SU-DHL-6 (cell line): Measurements from ENCODE around the gene MAP3K20.

Experiments
- H2AFZ ChIP-seq: fragments of 200-600 bp; sonication (generic); 2 replicates; pipeline ENCODE4 v1.6.1; 2014; ENCODE audit warnings: low read depth, mild to moderate bottlenecking, moderate library complexity, mixed read lengths, antibody characterized with exemption, low read length; ENCODE audit not compliant: severe bottlenecking
- H3F3A ChIP-seq: fragments of 200-600 bp; shearing (Covaris generic); 2 replicates; pipeline ENCODE4 v1.6.0; 2016; ENCODE audit warnings: antibody characterized with exemption, mild to moderate bottlenecking; ENCODE audit not compliant: insufficient read depth
- H3K27ac ChIP-seq: fragments of 200-600 bp; sonication (generic); 2 replicates; pipeline ENCODE4 v1.5.1; 2016; ENCODE audit warnings: low read depth, mild to moderate bottlenecking, low read length, moderate library complexity, mixed read lengths
- H3K27me3 ChIP-seq: fragments of 200-600 bp; sonication (generic), shearing (Covaris generic); 2 replicates; pipeline ENCODE4 v1.6.0; 2014; ENCODE audit warnings: mild to moderate bottlenecking, low read length
- H3K36me3 ChIP-seq: fragments of 200-600 bp; sonication (generic); 2 replicates; pipeline ENCODE4 v1.6.1; 2014; ENCODE audit warnings: mild to moderate bottlenecking, low read length, mixed read lengths
- H3K4me2 ChIP-seq: fragments of 300-600, 200-600 bp; shearing (Covaris generic), sonication (generic); 2 replicates; pipeline ENCODE4 v1.6.0; 2014; ENCODE audit warnings: low read length, low read depth, mild to moderate bottlenecking; ENCODE audit not compliant: poor library complexity, severe bottlenecking
- H3K4me3 ChIP-seq: fragments of 200-600 bp; sonication (generic); 2 replicates; pipeline ENCODE4 v1.5.1; 2014; ENCODE audit warnings: antibody characterized with exemption, low read length, mild to moderate bottlenecking, mixed read lengths; ENCODE audit not compliant: insufficient read depth, poor library complexity, severe bottlenecking
- H3K79me2 ChIP-seq: fragments of 200-600 bp; sonication (generic); 2 replicates; pipeline ENCODE4 v1.6.1; 2014; ENCODE audit warnings: mild to moderate bottlenecking, low read length, moderate library complexity; ENCODE audit not compliant: insufficient read depth
- H3K9ac ChIP-seq: fragments of 200-600 bp; sonication (generic); 2 replicates; pipeline ENCODE4 v1.7.0; 2014; ENCODE audit warnings: mild to moderate bottlenecking, low read length
- H3K9me2 ChIP-seq: fragments of 200-600 bp; sonication (generic); replicated peaks from 2 replicates; pipeline ENCODE4 v1.6.1; 2014; ENCODE audit warnings: low read length; ENCODE audit not compliant: insufficient read depth
- H3K9me3 ChIP-seq: fragments of 200-600 bp; sonication (generic); 2 replicates; pipeline ENCODE4 v1.6.1; 2014; ENCODE audit warnings: low read length, mixed read lengths; ENCODE audit not compliant: insufficient read depth
- H4K20me1 ChIP-seq: fragments of 200-600 bp; sonication (generic); 2 replicates; pipeline ENCODE4 v1.6.1; 2014; ENCODE audit warnings: low read depth, mild to moderate bottlenecking, antibody characterized with exemption, low read length, moderate library complexity, mixed read lengths
- CTCF ChIP-seq: fragments of 200-600 bp; sonication (generic); IDR thresholded peaks from one replicate; pipeline ENCODE4 v1.5.1; 2017; ENCODE audit warnings: antibody characterized with exemption, mild to moderate bottlenecking, low read length, moderate library complexity; ENCODE audit not compliant: insufficient read depth, poor library complexity, severe bottlenecking
- EZH2phosphoT487 ChIP-seq: fragments of 200-600 bp; sonication (generic), shearing (Covaris generic); conservative IDR thresholded peaks from 2 replicates; pipeline ENCODE4 v1.6.1; 2018; ENCODE audit warnings: mild to moderate bottlenecking, antibody characterized with exemption, low read length, moderate library complexity, mixed read lengths

Gene MAP3K20

GRCh38 chr2:173079973-173080860, 4.6 kb downstream of the MAP3K20 start:
- Histone ChIP-seq H3K9me2 (no peaks in the 10 kb centered on the region), H3K36me3 (no peaks in the 10 kb centered on the region), H3K4me3 (no peak overlapping the region), H3K4me2 (no peak overlapping the region), H3K79me2 (no peaks in the 10 kb centered on the region), H3F3A (no peaks in the 10 kb centered on the region), H3K9ac (no peak overlapping the region), H2AFZ (no peak overlapping the region), H4K20me1 (no peaks in the 10 kb centered on the region), H3K9me3 (no peaks in the 10 kb centered on the region), H3K27me3 (no peaks in the 10 kb centered on the region), H3K27ac (no peak overlapping the region)
- TF ChIP-seq EZH2phosphoT487 (no peak), CTCF (no peak)

DNA sequence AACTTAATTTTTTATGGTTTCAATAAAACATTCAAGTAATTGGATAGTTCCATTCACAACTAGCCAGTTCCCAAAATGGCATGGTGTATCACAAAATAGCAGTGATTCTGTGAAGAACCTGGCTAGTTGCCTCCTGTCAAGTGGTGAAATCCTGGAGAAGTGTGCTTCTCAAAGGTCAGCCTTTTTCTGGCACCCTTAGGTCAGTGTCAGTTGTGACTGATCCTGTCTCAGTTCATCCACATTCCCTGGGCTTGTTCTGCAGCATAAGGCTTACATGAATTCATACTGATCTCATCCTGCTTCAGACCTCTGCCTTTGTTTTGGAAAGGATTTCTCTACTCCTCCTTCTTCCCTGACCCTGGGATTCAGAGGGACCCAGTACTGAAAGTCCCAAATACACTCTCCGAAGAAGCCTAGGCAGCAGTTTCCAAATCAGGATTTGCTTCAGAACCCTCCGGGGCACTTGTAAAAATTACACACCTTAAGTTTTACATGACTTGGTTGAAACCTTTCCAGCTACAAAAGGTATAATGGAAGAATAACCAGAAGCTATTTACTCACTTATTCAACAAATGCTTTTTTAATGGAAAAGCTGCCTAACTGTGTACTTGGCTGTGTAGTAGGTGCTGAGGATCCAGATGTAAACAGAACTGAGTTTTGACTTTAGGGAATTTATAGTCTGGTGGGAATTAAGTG, 11.0 kb downstream of the MAP3K20 start:
- no peak for TF ChIP-seq CTCF
- TF ChIP-seq EZH2phosphoT487, result no peak
- Histone ChIP-seq H3K27ac (no peak overlapping the region), H3K9me3 (no peaks in the 10 kb centered on the region), H3K9ac (no peak overlapping the region), H3K9me2 (no peaks in the 10 kb centered on the region), H4K20me1 (no peaks in the 10 kb centered on the region), H3F3A (no peaks in the 10 kb centered on the region), H3K4me2 (no peak overlapping the region), H3K79me2 (no peaks in the 10 kb centered on the region), H3K27me3 (no peaks in the 10 kb centered on the region), H3K36me3 (no peaks in the 10 kb centered on the region), H2AFZ (no peak overlapping the region), H3K4me3 (no peak overlapping the region)

GRCh38 chr2:173087214-173087581, 11.6 kb downstream of the MAP3K20 start:
- Histone ChIP-seq H3K79me2 (no peaks in the 10 kb centered on the region), H3K4me2 (no peak overlapping the region), H4K20me1 (no peaks in the 10 kb centered on the region), H3K36me3 (no peaks in the 10 kb centered on the region), H3K9me3 (no peaks in the 10 kb centered on the region), H3K27me3 (no peaks in the 10 kb centered on the region), H3F3A (no peaks in the 10 kb centered on the region), H3K4me3 (no peak overlapping the region), H3K9me2 (no peaks in the 10 kb centered on the region), H3K9ac (no peak overlapping the region), H3K27ac (no peak overlapping the region), H2AFZ (no peak overlapping the region)
- TF ChIP-seq CTCF (no peak), EZH2phosphoT487 (no peak)
